H1 (cell line): ENCODE results near the gene BICD1. TPM values are rescaled to one million over a fixed set of nuclear protein-coding genes. Genes with fewer than 3 reads are reported as not detected.
A peak's percentile ranks its signal among the peaks of the same experiment; 100 is the strongest.

Source experiments
- CTCF ChIA-PET: fragments of 300-600 bp; sonication (Branson Sonifier 250); formaldehyde crosslinking; loops from one replicate; lab custom pipeline; 2021; ENCODE audit not compliant: partially characterized antibody; lab: Charles Lee
- POLR2A ChIA-PET: fragments of 300-600 bp; sonication (Branson Sonifier 250); formaldehyde crosslinking; loops from one replicate; lab custom pipeline; 2021; ENCODE audit warnings: inconsistent platforms; ENCODE audit not compliant: partially characterized antibody; lab: Charles Lee
- DNase-seq, 2 experiments: peaks; one replicate each; pipeline versions ENCODE4 v3.0.0 to v3.0.0-alpha.2; 2010 to 2022; ENCODE audit warnings: low spot score in 2 of 2, low read depth in 1 of 2, mixed read lengths in 1 of 2
- FAIRE-seq: peaks from 2 replicates; lab custom pipeline; 2011; peaks lifted over from hg19 to GRCh38; lab: Jason Lieb, UNC
- H2AFZ ChIP-seq: 2 replicates; pipeline ENCODE4 v1.8.1; 2012; ENCODE audit warnings: low read length, inconsistent platforms
- H2AK5ac ChIP-seq: 2 replicates; pipeline ENCODE4 v1.6.1; 2013; ENCODE audit warnings: low read depth, low read length
- H2BK120ac ChIP-seq: replicated peaks from 2 replicates; pipeline ENCODE3; 2013; ENCODE audit warnings: low read depth, low read length, inconsistent platforms
- H2BK12ac ChIP-seq: 2 replicates; pipeline ENCODE4 v1.6.1; 2013; ENCODE audit warnings: low read depth, low read length
- H2BK15ac ChIP-seq: 2 replicates; pipeline ENCODE4 v1.6.1; 2013; ENCODE audit warnings: low read length
- H2BK20ac ChIP-seq: 2 replicates; pipeline ENCODE4 v1.6.1; 2013; ENCODE audit warnings: low read length
- H2BK5ac ChIP-seq: 2 replicates; pipeline ENCODE4 v1.6.1; 2013; ENCODE audit warnings: low read depth, low read length
- H3K14ac ChIP-seq: 2 replicates; pipeline ENCODE4 v1.6.1; 2013; ENCODE audit warnings: inconsistent platforms; ENCODE audit not compliant: insufficient read length
- H3K18ac ChIP-seq: 2 replicates; pipeline ENCODE4 v1.6.1; 2013; ENCODE audit warnings: low read length; ENCODE audit errors: extremely low read depth
- H3K23ac ChIP-seq: 2 replicates; pipeline ENCODE4 v1.6.1; 2013; ENCODE audit warnings: inconsistent platforms; ENCODE audit not compliant: insufficient read length
- H3K23me2 ChIP-seq: 2 replicates; pipeline ENCODE4 v1.6.1; 2013; ENCODE audit warnings: low read depth, low read length
- H3K27ac ChIP-seq: 2 replicates; pipeline ENCODE4 v1.6.1; 2011; ENCODE audit warnings: low read depth, low read length, inconsistent platforms
- H3K27me3 ChIP-seq, 4 experiments: replicated peaks in 1 of 4; 1 replicate in 1 of 4; 2 replicates in 3 of 4; pipeline versions ENCODE4 v1.6.1 to v1.8.1; 2011 to 2013; ENCODE audit warnings: low read length in 3 of 4, mild to moderate bottlenecking in 3 of 4, inconsistent platforms in 2 of 4, mixed read lengths in 2 of 4, moderate library complexity in 1 of 4; ENCODE audit not compliant: control insufficient read depth in 3 of 4, insufficient read depth in 3 of 4; ENCODE audit errors: extremely low read depth in 1 of 4
- H3K36me3 ChIP-seq, 4 experiments: 2 replicates each; pipeline versions ENCODE4 v1.6.1 to v1.8.1; 2011 to 2013; ENCODE audit warnings: mild to moderate bottlenecking in 4 of 4, low read length in 3 of 4, moderate library complexity in 2 of 4, control low read depth in 1 of 4, inconsistent platforms in 1 of 4; ENCODE audit not compliant: insufficient read depth in 4 of 4, control insufficient read depth in 2 of 4
- H3K4ac ChIP-seq: replicated peaks from 2 replicates; pipeline ENCODE3; 2013; ENCODE audit warnings: low read length, low read depth, mixed read lengths, inconsistent platforms; ENCODE audit not compliant: insufficient read length
- H3K4me1 ChIP-seq, 4 experiments: replicated peaks in 1 of 4; 1 replicate in 1 of 4; 2 replicates in 3 of 4; pipeline versions ENCODE4 v1.6.1 to v1.8.1; 2011 to 2013; ENCODE audit warnings: low read length in 3 of 4, inconsistent platforms in 2 of 4, mixed read lengths in 1 of 4; ENCODE audit not compliant: insufficient read depth in 4 of 4, control insufficient read depth in 3 of 4
- H3K4me2 ChIP-seq, 2 experiments: 2 replicates each; pipeline versions ENCODE4 v1.6.1 to v1.8.1; 2011 to 2013; ENCODE audit warnings: low read depth in 2 of 2, low read length in 2 of 2, control low read depth in 1 of 2, inconsistent platforms in 1 of 2, mild to moderate bottlenecking in 1 of 2; ENCODE audit not compliant: insufficient read depth in 1 of 2
- H3K4me3 ChIP-seq, 4 experiments: fragments of 200-600, 300-600 bp in 1 of 4; sonication (generic), shearing (Covaris generic), sonication (Bioruptor Twin) in 1 of 4; 2 replicates each; pipeline versions ENCODE4 v1.5.1 to v1.8.1; 2011 to 2016; ENCODE audit warnings: low read length in 4 of 4, low read depth in 3 of 4, control low read depth in 2 of 4, inconsistent platforms in 2 of 4, mild to moderate bottlenecking in 2 of 4, mixed read lengths in 1 of 4, moderate library complexity in 1 of 4; ENCODE audit not compliant: insufficient read depth in 2 of 4; ENCODE audit errors: extremely low read depth in 1 of 4
- H3K56ac ChIP-seq: replicated peaks from 2 replicates; pipeline ENCODE3; 2013; ENCODE audit warnings: low read depth, mild to moderate bottlenecking, mixed read lengths, low read length, inconsistent platforms; ENCODE audit not compliant: insufficient read length
- H3K79me1 ChIP-seq: 2 replicates; pipeline ENCODE4 v1.6.1; 2013; ENCODE audit warnings: low read depth, low read length, control low read depth
- H3K79me2 ChIP-seq, 2 experiments: 2 replicates each; pipeline versions ENCODE4 v1.6.1 to v1.8.1; 2012 to 2013; ENCODE audit warnings: low read length in 2 of 2, mild to moderate bottlenecking in 2 of 2, inconsistent platforms in 1 of 2; ENCODE audit not compliant: insufficient read depth in 2 of 2, control insufficient read depth in 1 of 2
- H3K9ac ChIP-seq, 4 experiments: replicated peaks in 1 of 4; 1 replicate in 1 of 4; 2 replicates in 3 of 4; pipeline versions ENCODE4 v1.6.1 to v1.8.1; 2011 to 2013; ENCODE audit warnings: low read depth in 3 of 4, low read length in 3 of 4, control low read depth in 2 of 4, mild to moderate bottlenecking in 2 of 4, moderate library complexity in 2 of 4, inconsistent platforms in 1 of 4; ENCODE audit errors: extremely low read depth in 1 of 4
- H3K9me3 ChIP-seq, 2 experiments: 2 replicates each; pipeline versions ENCODE4 v1.6.1 to v1.8.1; 2012 to 2013; ENCODE audit warnings: mild to moderate bottlenecking in 2 of 2, moderate library complexity in 2 of 2, control low read depth in 1 of 2, inconsistent platforms in 1 of 2, low read depth in 1 of 2, low read length in 1 of 2, mixed read lengths in 1 of 2; ENCODE audit not compliant: insufficient read depth in 2 of 2
- H4K20me1 ChIP-seq, 2 experiments: replicated peaks in 1 of 2; 2 replicates each; pipeline versions ENCODE3 to v1.8.1; 2011 to 2013; ENCODE audit warnings: inconsistent platforms in 2 of 2, low read length in 2 of 2, mild to moderate bottlenecking in 1 of 2; ENCODE audit not compliant: insufficient read depth in 2 of 2, control insufficient read depth in 1 of 2
- H4K5ac ChIP-seq: 2 replicates; pipeline ENCODE4 v1.6.1; 2013; ENCODE audit warnings: low read length, low read depth, mixed read lengths, inconsistent platforms; ENCODE audit not compliant: insufficient read length
- H4K8ac ChIP-seq: 2 replicates; pipeline ENCODE4 v1.8.0; 2013; ENCODE audit warnings: mild to moderate bottlenecking, moderate library complexity, low read length, inconsistent platforms; ENCODE audit not compliant: insufficient read depth; ENCODE audit errors: extremely low read depth
- H4K91ac ChIP-seq: replicated peaks from 2 replicates; pipeline ENCODE3; 2013; ENCODE audit warnings: low read length, mixed read lengths, inconsistent platforms; ENCODE audit not compliant: insufficient read length
- CBX8 ChIP-seq: fragments of 300-800, 300-1000 bp; sonication (generic); IDR thresholded peaks from 2 replicates; pipeline ENCODE4 v1.7.1; 2016; ENCODE audit warnings: low read depth, low read length, borderline replicate concordance
- CREB1 ChIP-seq: IDR thresholded peaks from 2 replicates; pipeline ENCODE4 v1.6.1; 2012; ENCODE audit warnings: inconsistent platforms
- E2F6 ChIP-seq: IDR thresholded peaks from 2 replicates; pipeline ENCODE4 v1.6.1; 2012; ENCODE audit warnings: inconsistent platforms
- EZH2 ChIP-seq: fragments of 200-600 bp; sonication (generic); IDR thresholded peaks from 2 replicates; pipeline ENCODE4 v1.7.1; 2012; ENCODE audit warnings: low read depth, mild to moderate bottlenecking, moderate library complexity, low read length, inconsistent platforms; ENCODE audit not compliant: severe bottlenecking
- FOSL1 ChIP-seq: IDR thresholded peaks from 2 replicates; pipeline ENCODE4 v1.6.1; 2011; ENCODE audit warnings: mild to moderate bottlenecking, low read depth, low read length, moderate library complexity; ENCODE audit not compliant: insufficient read depth
- JUN ChIP-seq: IDR thresholded peaks from 2 replicates; pipeline ENCODE4 v1.6.1; 2011; ENCODE audit warnings: low read depth, mild to moderate bottlenecking, improper control_type of control experiment, low read length
- KDM1A ChIP-seq: fragments of 200-600, 300-600 bp; sonication (generic); IDR thresholded peaks from 2 replicates; pipeline ENCODE4 v1.7.1; 2016; ENCODE audit warnings: mild to moderate bottlenecking, low read length, borderline replicate concordance
- NRF1 ChIP-seq: IDR thresholded peaks from 2 replicates; pipeline ENCODE4 v1.6.1; 2011; ENCODE audit warnings: mild to moderate bottlenecking, low read depth, low read length, improper control_type of control experiment
- WGBS, 2 experiments: shearing (Covaris generic) in 1 of 2; methylation state at CpG; one replicate each; pipeline versions ENCODE4 v1.1.6 to v1.1.7; 2013 to 2015; ENCODE audit warnings: low lambda C conversion rate in 2 of 2, mixed read lengths in 2 of 2, inconsistent platforms in 1 of 2, low coverage in 1 of 2, missing lambda C conversion rate in 1 of 2; ENCODE audit not compliant: insufficient replicate concordance in 2 of 2, insufficient coverage in 1 of 2, insufficient read length in 1 of 2; ENCODE audit errors: extremely low coverage in 1 of 2, missing lambda C conversion rate in 1 of 2; 5-methylcytosine and 5-hydroxymethylcytosine counted together
- polyA plus RNA-seq, 7 experiments: library from polyadenylated mRNA; depleted of rRNA in 3 of 7; stranded (reverse) in 5 of 7; unstranded in 2 of 7; fragments of >200 nt in 5 of 7; fragments of 200-250 nt in 2 of 7; gene quantifications; 1 replicate in 5 of 7; 2 replicates in 1 of 7; 4 replicates in 1 of 7; pipeline versions ENCODE4 v1.2.1 to v1.2.3, GENCODE V29; 2011 to 2013; ENCODE audit warnings: missing spikeins in 2 of 7, mixed read lengths in 2 of 7
- total RNA-seq: library from RNA; stranded (reverse); fragmentation: NEBNext Ultra II Directional; extraction: Animal tissue kit (Norgen Biotek cat#: 25700); gene quantifications from 2 replicates; pipeline ENCODE4 v1.2.1, GENCODE V29; 2021

Gene BICD1
- total and polyA plus RNA-seq, 2 of the 8 experiments (the other 6 are each of a cell fraction or from before 2014, with no cell fraction given) = 34.1 to 58.4 TPM

DNA sequence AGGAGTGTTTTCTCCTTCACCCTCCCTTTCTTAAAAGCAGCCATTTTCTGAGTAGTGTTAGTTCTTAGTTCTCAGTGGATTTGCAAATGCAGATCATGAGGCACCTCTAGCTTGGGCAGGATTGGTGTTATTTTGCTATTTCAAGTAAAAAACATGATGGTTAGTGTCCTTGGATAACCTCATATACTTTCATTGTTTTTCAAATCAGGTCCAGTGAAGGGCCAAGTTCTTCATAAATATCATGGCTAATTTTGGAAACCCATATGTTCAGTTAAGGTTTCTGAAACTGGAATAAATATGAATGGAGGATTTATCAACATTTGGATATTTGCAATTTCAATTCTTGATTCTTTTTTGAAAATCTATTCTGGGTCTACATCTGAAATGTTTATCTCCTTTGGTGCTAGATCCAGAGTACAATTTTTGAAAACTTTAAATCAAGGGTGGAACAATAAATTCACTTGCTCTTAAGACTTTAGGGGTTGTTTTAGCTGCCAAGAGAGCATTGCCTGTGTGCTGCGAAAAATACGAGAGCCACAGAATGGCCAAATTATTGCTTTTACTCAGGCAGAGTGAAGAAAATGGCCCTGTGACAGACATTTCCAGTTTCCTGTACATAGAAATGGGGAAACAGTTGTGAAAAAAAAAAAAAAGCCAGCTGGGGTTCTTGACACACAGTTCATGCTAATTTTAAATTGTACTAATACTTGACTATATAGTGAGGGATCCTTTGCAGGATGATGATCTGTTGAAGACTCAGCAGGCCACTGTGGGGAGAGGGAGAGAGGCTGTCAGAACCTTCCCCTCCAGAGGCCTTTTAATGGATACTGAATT lies 104.6 kb downstream of the BICD1 start:
- Histone ChIP-seq H3K14ac (no peak overlapping the region), H2AFZ (no peak overlapping the region), H3K23me2 (no peaks in the 10 kb centered on the region), H2AK5ac (no peak overlapping the region), H2BK12ac (no peak overlapping the region), H4K5ac (no peak overlapping the region), H3K23ac (no peak overlapping the region), H3K4ac (no peak overlapping the region), H2BK5ac (no peak overlapping the region), H2BK20ac (no peak overlapping the region), H4K20me1 (no peaks in the 10 kb centered on the region), H3K4me3 (no peak overlapping the region), H3K27me3 (no peaks in the 10 kb centered on the region), H3K36me3 (peaks cover 0 to 12% (median 2%) of the 10 kb centered on the region in 4 experiments; a peak in 3 of 8 replicates), H2BK120ac (no peak overlapping the region), H3K9ac (no peak overlapping the region), H3K79me1 (no peaks in the 10 kb centered on the region), H3K4me2 (0 out of 4 replicates have a peak overlapping the region, but pooled peaks of 1 of the 2 experiments have one; percentile 2), H3K27ac (no peak overlapping the region), H3K18ac (no peak overlapping the region), H3K79me2 (peaks cover 0 to 19% of the 10 kb centered on the region in 2 experiments; a peak in 1 of 4 replicates), H3K4me1 (peaks cover 0 to 6% (median 5%) of the 10 kb centered on the region in 4 experiments; a peak in 4 of 7 replicates), H2BK15ac (no peak overlapping the region), H4K8ac (no peak overlapping the region), H3K56ac (no peak overlapping the region), H3K9me3 (no peaks in the 10 kb centered on the region), H4K91ac (peak overlapping the region; percentile 47)
- DNase-seq (no peak), FAIRE-seq (no peak)
- CTCF ChIA-PET = interaction anchor here (1.0 to 1.1 kb wide), 2 partner anchors 13 to 40 kb away, joined by 3 read pairs; no protein-coding TSS in a partner anchor
- POLR2A ChIA-PET = no interaction called here
- WGBS, 2 experiments = 78% methylated on average over 2 of the region's 2 CpGs; no CpG with 5 or more reads in 1 of the 2 experiments
- TF ChIP-seq CREB1 = no peak
- TF ChIP-seq E2F6 = no peak
- no peak for TF ChIP-seq JUN
- TF ChIP-seq FOSL1 = no peak
- no peak for TF ChIP-seq CBX8
- no peak for TF ChIP-seq KDM1A
- TF ChIP-seq NRF1 = no peak
- no peak for TF ChIP-seq EZH2
